HepG2 (cell line): ENCODE results near the gene CD99L2. TPM values are rescaled to one million over a fixed set of nuclear protein-coding genes. Genes with fewer than 3 reads are reported as not detected.

Experiments
- ATAC-seq: fragments of 200-7000 bp; cut with Tn5 transposase; 3 replicates; pipeline ENCODE4 v1.9.1; 2020; ENCODE audit warnings: mild to moderate bottlenecking, moderate library complexity
- BruUV-seq: library from RNA; stranded (reverse); fragments of 400-500 nt; replicated peaks from 2 replicates; lab custom pipeline; 2021; lab: Mats Ljungman, UMichigan
- CTCF ChIA-PET: fragments of 300-600 bp; formaldehyde crosslinking; extraction: SDS; loops from one replicate; lab custom pipeline; 2021; ENCODE audit warnings: low total read pairs, inconsistent platforms, low intra/inter-chr PET ratio; lab: Yijun Ruan, JAX
- POLR2A ChIA-PET: fragments of 350-600 bp; sonication (Branson Sonifier 250); formaldehyde crosslinking; loops from one replicate; lab custom pipeline; 2020; ENCODE audit warnings: antibody characterized with exemption, inconsistent platforms; lab: Yijun Ruan, JAX
- DNase-seq: peaks from one replicate; pipeline ENCODE4 v3.0.0-alpha.2; 2015; ENCODE audit warnings: low spot score
- FAIRE-seq: peaks from 3 replicates; lab custom pipeline; 2011; peaks lifted over from hg19 to GRCh38; lab: Jason Lieb, UNC
- H2AFZ ChIP-seq: one replicate; pipeline ENCODE4 v1.6.1; 2011; ENCODE audit warnings: low read length, inconsistent platforms
- H3K27ac ChIP-seq: fragments of 300-600 bp; 3 replicates; pipeline ENCODE4 v1.8.0; 2011; ENCODE audit warnings: mixed run types, mild to moderate bottlenecking, mixed read lengths, low read length, inconsistent platforms; ENCODE audit not compliant: insufficient read depth; ENCODE audit errors: extremely low read length
- H3K27me3 ChIP-seq, 2 experiments: fragments of 200-600 bp in 1 of 2; 2 replicates in 1 of 2; 3 replicates in 1 of 2; pipeline versions ENCODE4 v1.6.0 to v1.8.0; 2011; ENCODE audit warnings: low read length in 2 of 2, mild to moderate bottlenecking in 2 of 2, moderate library complexity in 2 of 2, inconsistent platforms in 1 of 2; ENCODE audit not compliant: insufficient read depth in 2 of 2, control insufficient read depth in 1 of 2
- H3K36me3 ChIP-seq, 2 experiments: fragments of 200-600 bp in 1 of 2; replicated peaks in 1 of 2; 2 replicates in 1 of 2; 3 replicates in 1 of 2; pipeline versions ENCODE4 v1.5.1 to v1.8.0; 2011; ENCODE audit warnings: low read length in 2 of 2, inconsistent platforms in 1 of 2; ENCODE audit not compliant: insufficient read depth in 2 of 2, control insufficient read depth in 1 of 2
- H3K4me1 ChIP-seq: 2 replicates; pipeline ENCODE4 v1.5.1; 2012; ENCODE audit warnings: low read length, inconsistent platforms; ENCODE audit not compliant: insufficient read depth
- H3K4me2 ChIP-seq: 2 replicates; pipeline ENCODE4 v1.6.0; 2011; ENCODE audit warnings: low read depth, low read length, inconsistent platforms
- H3K4me3 ChIP-seq, 3 experiments: fragments of 200-600 bp in 1 of 3; sonication (generic), shearing (Covaris generic) in 1 of 3; replicated peaks in 1 of 3; 2 replicates each; pipeline ENCODE4 v1.5.1; 2011 to 2016; ENCODE audit warnings: low read length in 3 of 3, inconsistent platforms in 2 of 3, low read depth in 2 of 3, mild to moderate bottlenecking in 2 of 3, control low read depth in 1 of 3, mixed read lengths in 1 of 3; ENCODE audit not compliant: insufficient read depth in 1 of 3
- H3K79me2 ChIP-seq: one replicate; pipeline ENCODE4 v1.6.1; 2011; ENCODE audit warnings: low read length, inconsistent platforms; ENCODE audit not compliant: insufficient read depth
- H3K9ac ChIP-seq: 2 replicates; pipeline ENCODE4 v1.6.0; 2011; ENCODE audit warnings: mild to moderate bottlenecking, low read depth, low read length, inconsistent platforms; ENCODE audit not compliant: insufficient read depth
- H3K9me3 ChIP-seq: 2 replicates; pipeline ENCODE4 v1.5.1; 2012; ENCODE audit warnings: mild to moderate bottlenecking, low read length
- H4K20me1 ChIP-seq: 2 replicates; pipeline ENCODE4 v1.6.0; 2011; ENCODE audit warnings: inconsistent platforms, mild to moderate bottlenecking, low read length, moderate library complexity; ENCODE audit not compliant: insufficient read depth
- CEBPB ChIP-seq: IDR thresholded peaks from 2 replicates; pipeline ENCODE4 v1.6.1; 2011; ENCODE audit warnings: low read depth, low read length, improper control_type of control experiment, borderline replicate concordance
- CREB3 ChIP-seq: sonication (generic); formaldehyde crosslinking; IDR thresholded peaks from 2 replicates; pipeline ENCODE4 v1.5.0; 2020; ENCODE audit warnings: missing genetic modification reagents
- DPF2 ChIP-seq: sonication (generic); formaldehyde crosslinking; IDR thresholded peaks from 2 replicates; pipeline ENCODE4 v1.4.0; 2020; ENCODE audit warnings: mild to moderate bottlenecking, low read depth, missing genetic modification reagents, borderline replicate concordance
- ETS1 ChIP-seq: sonication (generic); formaldehyde crosslinking; IDR thresholded peaks from 2 replicates; pipeline ENCODE4 v1.4.0; 2020; ENCODE audit warnings: missing genetic modification reagents
- REL ChIP-seq: sonication (generic); formaldehyde crosslinking; conservative IDR thresholded peaks from 2 replicates; pipeline ENCODE4 v1.8.0; 2022; ENCODE audit warnings: mild to moderate bottlenecking, missing genetic modification reagents, moderate library complexity
- ZBTB46 ChIP-seq: sonication (generic); formaldehyde crosslinking; IDR thresholded peaks from 2 replicates; pipeline ENCODE4 v1.4.0; 2020; ENCODE audit warnings: mild to moderate bottlenecking, missing genetic modification reagents, borderline replicate concordance
- ZHX1 ChIP-seq: sonication (generic); formaldehyde crosslinking; IDR thresholded peaks from 2 replicates; pipeline ENCODE4 v1.8.1; 2022; ENCODE audit warnings: low read depth, mild to moderate bottlenecking, missing genetic modification reagents
- ZNF280B ChIP-seq: sonication (generic); formaldehyde crosslinking; IDR thresholded peaks from 2 replicates; pipeline ENCODE4 v1.5.0; 2020; ENCODE audit warnings: missing genetic modification reagents, mild to moderate bottlenecking, borderline replicate concordance
- ZNF572 ChIP-seq: sonication (generic); formaldehyde crosslinking; IDR thresholded peaks from 2 replicates; pipeline ENCODE4 v1.5.1; 2020; ENCODE audit warnings: mild to moderate bottlenecking, missing genetic modification reagents
- WGBS: methylation state at CpG from one replicate; pipeline ENCODE4 v1.1.6; 2017; ENCODE audit warnings: low lambda C conversion rate; 5-methylcytosine and 5-hydroxymethylcytosine counted together
- in situ Hi-C: cut with HindIII; loops from 2 replicates; pipeline ENCODE4 v1.10.0; 2017; ENCODE audit warnings: low pct_unique_long_range_greater_than_20kb; ENCODE audit not compliant: extremely low pct_ligation_motif_present
- intact Hi-C: fragments of 100-400 bp; cut with micrococcal nuclease; formaldehyde crosslinking; loops from one replicate; pipeline ENCODE4 v1.10.0; 2022; ENCODE audit not compliant: unreplicated experiment
- polyA plus RNA-seq, 8 experiments: library from polyadenylated mRNA; depleted of rRNA in 3 of 8; stranded (reverse) in 7 of 8; unstranded in 1 of 8; fragments of >200 nt; fragmentation: Illumina TruSeq in 4 of 8; extraction: Trizol in 4 of 8; gene quantifications; 2 replicates each; pipeline versions ENCODE4 v1.2.1 to v1.2.3, GENCODE V29; 2011 to 2016; ENCODE audit warnings: low read depth in 4 of 8, missing spikeins in 1 of 8, mixed read lengths in 1 of 8; ENCODE audit not compliant: insufficient read depth in 1 of 8
- total RNA-seq, 5 experiments: library from RNA; depleted of rRNA; stranded (reverse); fragments of >200 nt; fragmentation: Illumina TruSeq; extraction: Trizol; gene quantifications; 2 replicates each; pipeline ENCODE4 v1.2.3, GENCODE V29; 2016; ENCODE audit warnings: low read depth in 1 of 5

Gene CD99L2
- total and polyA plus RNA-seq, 2 of the 13 experiments (the other 11 are each of a cell fraction or from before 2014, with no cell fraction given), result 6.9 to 7.6 TPM

GRCh38 chrX:150845091-150845490, 53.4 kb downstream of the CD99L2 start:
- no peak overlapping the region for H3K4me3 ChIP-seq
- H4K20me1 ChIP-seq, result no peaks in the 10 kb centered on the region
- ChIA-PET POLR2A (no interaction called here), CTCF (no interaction called here)
- no peaks in the 10 kb centered on the region for H3K79me2 ChIP-seq
- no TSS peak for BruUV-seq
- TF ChIP-seq ZNF572 (CRISPR knock-in tag) (no peak), ZHX1 (no peak), CEBPB (peak; percentile 28; the same call in 1 of the 2 replicates)
- in situ Hi-C loops, result no loop called here
- H3K9ac ChIP-seq, result no peak overlapping the region
- no peaks in the 10 kb centered on the region for H3K36me3 ChIP-seq
- ATAC-seq, result peak; percentile 23; the same call in 1 of the 3 replicates
- no peak for FAIRE-seq
- no peak for DNase-seq
- no peak overlapping the region for H2AFZ ChIP-seq
- no peak overlapping the region for H3K27ac ChIP-seq
- H3K4me2 ChIP-seq, result no peak overlapping the region
- intact Hi-C loops, result no loop called here
- no peaks in the 10 kb centered on the region for H3K27me3 ChIP-seq
- WGBS, result 67% methylated on average over 3 of the region's 3 CpGs
- H3K9me3 ChIP-seq, result no peaks in the 10 kb centered on the region
- H3K4me1 ChIP-seq, result peaks cover 15% of the 10 kb centered on the region

- H3K36me3 ChIP-seq, result no peaks in the 10 kb centered on the region
- ChIA-PET POLR2A (no interaction called here), CTCF (no interaction called here)
- H3K79me2 ChIP-seq, result no peaks in the 10 kb centered on the region
- no peaks in the 10 kb centered on the region for H3K27me3 ChIP-seq
- 97% methylated on average over 3 of the region's 3 CpGs for WGBS
- in situ Hi-C loops (no loop called here), intact Hi-C loops (no loop called here)
- H3K4me2 ChIP-seq, result no peak overlapping the region
- no peaks in the 10 kb centered on the region for H4K20me1 ChIP-seq
- no peak for ATAC-seq
- H3K4me1 ChIP-seq, result peaks cover 14% of the 10 kb centered on the region
- BruUV-seq, result no TSS peak
- no peak for DNase-seq
- H3K27ac ChIP-seq, result no peak overlapping the region
- H3K9me3 ChIP-seq, result no peaks in the 10 kb centered on the region
- no peak overlapping the region for H3K4me3 ChIP-seq
- no peak for FAIRE-seq
- H2AFZ ChIP-seq, result no peak overlapping the region
- H3K9ac ChIP-seq, result no peak overlapping the region
- no peak for TF ChIP-seq ETS1 (CRISPR knock-in tag)
- no peak for TF ChIP-seq ZNF572 (CRISPR knock-in tag)
- TF ChIP-seq REL, result no peak
- no peak for TF ChIP-seq DPF2 (CRISPR knock-in tag)
- no peak for TF ChIP-seq ZNF280B (CRISPR knock-in tag)
- no peak for TF ChIP-seq ZBTB46 (CRISPR knock-in tag)
- TF ChIP-seq CREB3, result no peak
Observed at GRCh38 chrX:150844016-150844415, 54.5 kb downstream of the CD99L2 start.
